ENCODE results near the gene AKR1C2.
"Not testable (repeated sequence)": the region's sequence is repeated elsewhere in the genome, so short reads cannot be mapped to it uniquely, and the experiment has no call there.

Gene AKR1C2

DNA sequence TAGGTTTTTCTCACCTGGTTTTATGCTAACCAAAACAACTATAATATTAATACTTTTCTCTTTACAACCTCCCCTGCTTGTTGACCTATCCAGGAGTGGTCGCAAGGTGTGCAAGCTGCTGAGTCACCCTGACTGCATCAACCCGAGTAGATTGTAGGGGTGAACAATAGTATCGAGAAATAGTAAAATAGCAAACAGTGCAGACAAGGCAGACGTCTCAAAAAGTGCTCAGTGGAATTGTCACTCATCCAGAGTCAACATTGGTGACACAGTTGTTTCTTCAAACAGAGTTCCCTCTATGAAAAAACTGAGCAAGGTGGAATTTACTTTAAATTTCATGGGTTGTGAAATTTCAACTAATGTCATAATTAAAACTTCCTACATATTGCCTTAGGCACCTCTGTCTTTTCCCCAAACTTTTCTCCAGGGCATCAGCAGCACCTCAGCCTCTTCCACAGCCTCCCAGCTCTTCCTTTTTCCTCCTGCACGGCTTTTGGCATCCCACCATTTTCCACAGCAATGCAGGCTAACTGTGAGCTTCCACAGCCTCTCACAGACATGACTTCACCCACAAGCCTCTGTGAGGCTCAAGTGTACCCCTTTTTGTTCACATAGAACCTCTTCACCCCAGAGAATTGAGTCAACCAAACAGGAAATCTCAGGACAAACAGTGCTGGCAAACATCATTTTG is 46.6 kb downstream of the AKR1C2 start:
- DNase-seq (ENCODE audit: low read depth in 2 of 2): not testable (repeated sequence)

DNA sequence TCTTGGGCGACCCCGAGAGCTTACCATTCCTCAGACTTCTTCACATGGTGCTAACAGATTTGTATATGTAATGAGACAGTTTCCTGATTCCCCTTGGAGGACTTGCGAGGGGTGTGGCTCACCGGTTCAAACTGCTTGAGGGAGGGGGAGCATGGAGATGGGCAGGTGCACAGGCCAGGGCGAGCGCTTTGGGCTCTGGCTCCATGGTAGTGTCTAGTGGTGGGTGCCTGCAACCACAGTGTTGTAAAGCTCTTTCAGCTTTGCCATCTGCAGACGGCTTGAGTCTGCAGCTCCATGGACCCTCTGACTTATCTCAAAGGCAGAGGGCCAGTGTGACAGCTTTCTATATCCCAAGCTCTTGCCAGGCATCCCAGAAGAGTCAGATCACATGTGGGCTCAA is 47.6 kb downstream of the AKR1C2 start:
- not testable (repeated sequence) for DNase-seq (ENCODE audit: low read depth in 2 of 2)

DNA sequence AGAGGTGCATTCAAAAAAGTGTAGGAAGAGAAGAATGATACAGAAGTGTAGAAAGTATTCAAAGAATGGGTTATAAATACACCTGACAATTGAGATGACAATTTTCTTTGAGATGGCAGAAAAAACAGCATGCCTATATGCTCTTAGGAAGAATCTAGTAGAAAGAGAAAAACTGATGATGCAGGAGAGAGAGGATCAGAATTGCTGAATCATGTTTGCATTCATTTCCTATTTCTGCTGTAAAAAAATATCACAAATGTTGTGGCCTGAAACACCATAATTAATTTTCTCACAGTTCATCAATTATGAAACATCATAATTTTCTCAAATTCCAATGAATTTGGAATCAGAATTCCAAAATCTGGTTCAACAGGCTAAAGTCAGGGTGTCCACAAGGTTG is 50.3 kb downstream of the AKR1C2 start:
- no peak for DNase-seq (ENCODE audit: low read depth in 2 of 2)

DNA sequence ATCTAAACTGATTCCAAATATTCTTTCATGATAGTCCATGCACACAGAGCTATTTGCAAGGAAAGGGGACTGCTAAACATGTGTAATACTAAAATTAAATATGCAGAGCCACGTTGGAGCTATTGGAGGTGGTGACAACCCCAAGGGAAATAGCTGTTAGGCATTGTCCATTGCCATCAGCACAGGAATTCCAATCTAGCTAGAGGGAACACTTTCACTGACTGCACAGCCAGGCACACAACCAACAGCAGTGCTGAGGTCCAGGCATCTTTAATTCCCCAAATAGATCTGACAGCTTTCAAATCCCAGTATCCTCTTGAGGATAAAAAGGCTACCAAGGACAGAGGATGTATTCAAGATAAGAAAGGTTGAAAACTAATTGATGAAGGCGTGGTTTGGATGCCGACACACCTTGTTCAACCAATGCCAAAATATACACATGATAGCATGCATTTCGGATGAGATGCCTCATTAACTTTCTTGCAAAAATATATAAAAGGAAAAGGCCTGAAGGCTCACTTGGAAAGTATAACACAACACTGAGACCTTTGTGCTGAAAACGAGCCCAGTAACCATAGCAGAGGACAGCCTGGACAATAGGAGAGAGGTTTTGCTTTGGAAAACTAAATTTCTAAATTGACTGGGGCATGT is 52.0 kb downstream of the AKR1C2 start:
- DNase-seq (ENCODE audit: low read depth in 2 of 2): not testable (repeated sequence)

DNA sequence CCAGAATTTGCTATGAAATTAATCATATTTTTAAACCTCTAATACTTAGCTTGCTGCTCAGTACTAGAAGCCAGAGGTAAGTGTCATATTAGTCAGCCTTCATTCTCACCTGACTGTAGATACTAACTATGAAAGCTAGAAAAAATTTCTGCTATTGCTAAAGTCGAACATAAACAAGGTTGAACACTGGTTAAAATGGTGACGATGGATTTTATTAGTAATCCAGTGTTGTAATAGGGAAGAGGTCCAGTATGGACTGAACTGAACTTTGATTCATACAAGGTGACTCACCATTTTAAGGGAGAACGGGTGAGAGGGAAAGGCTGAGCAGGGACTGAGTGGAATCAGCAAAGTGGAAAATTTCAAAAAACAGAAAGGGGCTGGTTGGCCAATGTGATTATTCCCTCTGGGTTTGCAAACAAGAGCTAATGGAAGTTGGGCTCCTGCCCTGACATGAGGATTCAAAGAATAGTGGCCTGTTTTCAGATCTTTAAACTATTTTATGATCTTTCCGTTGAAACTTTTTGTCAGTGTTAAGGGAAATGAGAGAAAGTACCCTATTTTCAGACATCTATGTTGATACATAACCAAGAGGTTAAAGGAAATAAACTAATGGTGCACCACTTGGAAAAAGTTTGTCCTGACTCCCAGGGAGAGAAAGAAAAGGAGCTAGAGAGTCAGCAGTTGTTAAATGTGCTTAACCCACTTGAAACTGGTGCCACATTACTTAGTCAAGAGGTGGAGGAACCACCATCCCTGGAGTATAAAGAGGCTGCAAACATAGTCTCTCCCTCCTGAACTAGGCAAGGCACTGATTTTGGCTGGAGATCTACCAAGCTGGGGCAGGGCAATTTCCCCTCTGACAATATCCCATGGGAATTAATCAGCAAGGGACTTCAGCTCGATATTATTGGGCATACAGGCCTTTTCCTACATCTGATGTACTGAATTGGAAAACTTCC is 55.7 kb downstream of the AKR1C2 start:
- DNase-seq (ENCODE audit: low read depth in 2 of 2): peak; percentile 73 to 74

DNA sequence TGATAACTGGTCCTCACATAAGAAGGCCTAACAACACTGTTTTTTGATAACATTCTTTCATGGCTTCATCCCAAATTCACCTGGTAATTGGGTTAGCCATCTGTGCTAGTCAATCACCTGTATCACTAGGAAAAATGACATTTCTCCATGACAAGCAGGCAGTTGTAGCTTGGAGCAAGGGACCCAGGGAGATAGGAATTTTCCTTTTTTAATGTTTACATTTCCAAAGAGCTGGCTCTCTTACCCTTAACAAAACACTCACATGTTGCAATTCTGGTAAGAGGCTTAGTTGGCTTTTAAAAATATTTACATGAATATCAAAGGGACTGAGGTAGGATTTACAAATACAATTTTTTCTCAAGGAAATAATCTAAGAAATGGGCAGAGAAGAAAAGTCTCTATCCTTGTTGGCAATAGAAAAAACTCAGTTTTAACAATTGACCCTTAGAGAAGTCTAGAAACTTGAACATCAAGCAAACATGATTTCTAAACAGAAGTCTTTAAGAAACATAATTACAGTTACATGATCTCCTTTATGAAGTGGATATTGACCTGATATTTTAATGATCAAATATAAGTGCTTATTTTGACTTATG is 56.5 kb downstream of the AKR1C2 start:
- DNase-seq (ENCODE audit: low read depth in 2 of 2): no peak

DNA sequence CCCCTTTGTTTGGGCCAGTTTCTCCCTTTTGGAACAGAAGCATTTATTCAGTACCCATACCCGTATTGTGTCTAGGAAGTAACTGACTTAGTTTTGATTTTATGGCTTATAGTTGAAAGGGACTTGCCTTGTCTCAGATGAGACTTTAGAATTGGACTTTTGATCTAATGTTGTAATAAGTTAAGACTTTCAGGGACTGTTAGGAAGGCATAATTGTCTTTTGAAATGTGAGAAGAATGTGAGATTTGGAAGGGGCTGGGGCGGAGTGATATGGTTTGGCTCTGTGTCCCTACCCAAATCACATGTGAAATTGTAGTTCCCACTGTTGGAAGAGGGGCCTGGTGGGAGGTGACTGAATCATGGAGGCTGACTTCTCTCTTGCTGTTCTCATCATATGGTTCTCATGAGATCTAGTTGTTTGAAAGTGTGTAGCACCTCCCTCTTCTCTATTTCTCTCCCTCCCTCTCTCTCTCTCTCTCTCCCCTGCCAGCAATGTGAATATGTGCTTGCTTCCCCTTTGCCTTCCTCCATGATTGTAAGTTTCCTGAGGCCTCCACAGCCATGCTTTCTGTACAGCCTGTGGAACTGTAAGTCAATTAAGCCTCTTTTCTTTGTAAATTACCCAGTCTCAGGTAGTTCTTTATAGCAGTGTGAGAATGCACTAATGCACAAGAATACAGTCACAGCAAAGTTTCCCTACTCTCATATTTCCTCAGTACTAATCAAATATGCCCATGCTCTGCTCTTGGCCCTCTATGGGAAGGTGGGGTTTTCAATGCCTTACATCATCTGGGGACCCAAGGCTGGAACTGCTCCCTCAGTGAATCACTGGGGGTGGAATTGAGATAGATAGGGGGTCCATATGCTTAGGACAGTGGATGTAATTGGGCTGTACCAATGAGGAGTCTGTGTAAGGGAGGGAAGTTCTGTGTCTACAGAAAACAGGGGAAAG is 57.6 kb downstream of the AKR1C2 start:
- DNase-seq (ENCODE audit: low read depth in 2 of 2): no peak

DNA sequence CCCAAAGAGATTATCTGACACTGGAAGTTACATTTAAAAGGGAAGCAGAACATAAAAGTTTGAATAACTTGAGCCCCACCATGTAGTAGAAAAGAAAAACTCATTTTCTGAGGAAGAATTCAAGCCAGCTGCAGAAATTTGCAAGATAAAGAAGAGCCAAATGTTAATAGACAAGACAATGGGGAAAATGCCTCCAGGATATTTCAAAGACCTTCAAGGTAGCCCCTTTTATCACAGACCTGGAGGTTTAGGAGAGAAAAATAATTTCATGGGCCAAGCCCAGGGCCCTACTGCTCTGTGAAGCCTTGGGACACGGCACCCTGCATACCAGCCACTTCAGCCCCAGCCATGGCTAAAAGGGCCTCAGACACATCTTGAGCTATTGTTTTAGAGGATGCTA is 58.8 kb downstream of the AKR1C2 start:
- DNase-seq (ENCODE audit: low read depth in 2 of 2): no peak

DNA sequence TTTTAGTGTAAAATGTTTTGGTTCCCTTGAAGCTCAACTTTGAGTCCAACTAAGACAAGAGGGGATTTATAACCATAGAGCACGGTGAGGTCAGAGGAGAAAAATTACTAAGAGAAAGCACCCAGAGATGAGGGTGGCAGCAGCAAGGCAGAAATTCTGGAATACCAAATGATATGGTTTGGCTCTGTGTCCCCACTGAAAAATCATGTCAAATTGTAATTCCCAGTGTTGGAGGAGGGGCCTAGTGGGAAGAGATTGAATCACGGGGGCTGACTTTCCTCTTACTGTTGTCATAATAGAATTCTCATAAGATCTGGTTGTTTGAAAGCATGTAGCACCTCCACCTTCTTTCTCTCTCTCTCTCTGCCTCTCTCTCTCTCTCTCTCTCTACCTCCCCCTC is 59.8 kb downstream of the AKR1C2 start:
- no peak for DNase-seq (ENCODE audit: low read depth in 2 of 2)

DNA sequence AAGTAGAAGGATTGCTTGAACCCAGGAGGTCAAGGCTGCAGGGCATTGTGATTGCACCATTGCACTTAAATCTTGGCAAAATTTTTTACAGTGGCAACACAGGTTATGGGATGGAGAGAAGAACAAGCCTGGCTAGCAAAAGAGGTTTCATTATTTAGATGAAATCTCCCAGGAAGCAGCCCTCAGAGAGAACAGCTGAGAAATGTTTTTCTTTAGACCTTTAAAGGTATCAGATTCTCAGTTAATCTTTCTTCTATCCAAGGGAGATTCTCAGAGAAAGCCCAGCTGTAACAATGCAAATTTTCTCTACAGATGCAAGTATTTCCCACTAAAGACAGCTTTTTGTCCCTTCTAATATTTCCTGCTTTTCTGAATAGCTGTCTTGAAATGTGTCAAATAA is 60.2 kb downstream of the AKR1C2 start:
- not testable (repeated sequence) for DNase-seq (ENCODE audit: low read depth in 2 of 2)

DNA sequence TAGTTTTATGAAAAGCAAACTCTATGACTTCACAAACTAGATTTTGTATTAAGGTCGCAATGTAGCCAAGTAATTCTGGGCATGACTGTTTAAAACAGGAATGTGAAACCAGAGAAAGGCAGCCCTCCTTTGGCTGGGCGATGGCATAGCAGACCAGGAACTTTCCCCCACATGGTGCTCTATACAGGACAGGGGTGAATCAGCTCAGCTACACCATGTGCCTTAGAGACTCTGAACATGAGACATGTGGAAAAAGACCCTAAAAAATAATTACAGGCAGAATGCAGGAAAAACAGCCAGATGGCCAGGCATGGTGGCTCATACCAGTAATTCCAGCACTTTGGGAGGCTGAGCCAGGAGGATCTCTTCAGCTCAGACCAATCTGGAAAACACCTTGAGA is 60.7 kb downstream of the AKR1C2 start:
- not testable (repeated sequence) for DNase-seq (ENCODE audit: low read depth in 2 of 2)

DNA sequence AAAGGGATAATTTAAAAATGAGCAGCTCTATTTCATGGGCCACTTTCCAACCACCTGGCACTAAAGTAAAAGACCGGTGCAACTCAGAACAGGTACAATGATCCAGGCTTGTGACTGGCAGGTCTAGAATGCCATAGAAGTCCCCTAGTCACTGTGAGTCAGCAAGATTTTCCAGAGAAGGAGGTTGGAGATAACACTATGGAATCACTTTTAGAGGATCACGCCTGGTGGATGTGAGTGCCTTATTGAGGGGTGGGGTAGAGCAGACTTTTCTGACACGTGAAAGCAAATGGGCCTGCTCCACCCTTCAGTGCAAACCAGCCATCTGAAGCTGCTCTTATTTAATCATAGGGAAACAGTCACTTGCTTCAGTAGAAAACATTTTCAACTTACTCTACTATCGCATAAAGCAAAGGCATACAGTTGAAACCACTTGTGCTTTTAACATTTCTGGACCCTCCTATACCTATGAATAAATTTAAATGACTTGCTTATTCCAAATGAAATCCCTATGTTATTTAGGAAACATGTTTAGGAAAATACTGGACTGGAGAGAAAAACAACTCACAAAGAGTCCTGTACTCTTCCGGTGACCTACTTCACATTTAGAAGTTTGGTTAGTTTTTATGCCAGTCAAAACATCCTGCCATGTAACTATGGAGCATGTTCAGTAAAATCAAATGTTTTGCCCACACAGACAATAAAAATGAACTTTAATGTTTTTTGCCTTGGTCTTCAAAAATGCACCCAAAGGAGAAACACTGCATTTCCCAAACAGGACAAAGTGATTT is 61.9 kb downstream of the AKR1C2 start:
- DNase-seq (ENCODE audit: low read depth in 2 of 2): no peak

DNA sequence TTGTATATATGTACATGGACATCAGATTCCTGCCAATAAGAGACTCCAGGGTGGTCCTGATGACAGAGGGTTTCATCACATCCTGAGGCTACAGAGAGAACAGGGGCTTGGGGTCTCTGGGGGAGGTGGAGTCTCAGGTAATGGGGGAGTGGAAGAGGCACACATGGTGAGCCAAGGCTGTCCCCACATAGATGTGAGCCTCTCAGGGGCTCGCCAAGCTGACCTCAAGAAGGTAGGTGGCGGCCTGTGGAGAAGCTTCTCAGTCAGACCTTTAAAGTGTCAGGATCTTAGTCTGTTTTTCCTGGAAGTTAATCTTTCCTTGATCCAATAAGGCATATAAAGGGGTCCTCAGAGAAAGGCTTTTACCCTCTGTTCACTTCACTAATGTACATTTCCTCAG is 62.7 kb downstream of the AKR1C2 start:
- not testable (repeated sequence) for DNase-seq (ENCODE audit: low read depth in 2 of 2)

DNA sequence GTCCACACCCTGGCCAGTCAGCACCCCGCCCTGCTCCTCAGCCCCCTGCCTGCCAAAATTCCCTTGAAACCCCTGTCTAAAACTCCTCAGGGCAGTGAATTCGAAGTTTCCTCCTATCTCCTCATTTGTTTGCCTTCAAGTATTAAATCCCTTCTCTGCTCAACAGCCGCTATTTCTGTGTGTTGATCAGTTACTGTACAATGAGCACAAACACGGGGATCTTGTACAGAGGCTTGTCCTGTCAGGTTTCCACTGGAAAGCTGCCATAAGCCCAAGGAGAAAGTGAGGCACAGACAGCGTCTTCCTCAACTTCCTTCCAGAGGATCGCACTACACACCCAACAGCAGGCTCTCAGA is 63.6 kb downstream of the AKR1C2 start:
- not testable (repeated sequence) for DNase-seq (ENCODE audit: low read depth in 2 of 2)

DNA sequence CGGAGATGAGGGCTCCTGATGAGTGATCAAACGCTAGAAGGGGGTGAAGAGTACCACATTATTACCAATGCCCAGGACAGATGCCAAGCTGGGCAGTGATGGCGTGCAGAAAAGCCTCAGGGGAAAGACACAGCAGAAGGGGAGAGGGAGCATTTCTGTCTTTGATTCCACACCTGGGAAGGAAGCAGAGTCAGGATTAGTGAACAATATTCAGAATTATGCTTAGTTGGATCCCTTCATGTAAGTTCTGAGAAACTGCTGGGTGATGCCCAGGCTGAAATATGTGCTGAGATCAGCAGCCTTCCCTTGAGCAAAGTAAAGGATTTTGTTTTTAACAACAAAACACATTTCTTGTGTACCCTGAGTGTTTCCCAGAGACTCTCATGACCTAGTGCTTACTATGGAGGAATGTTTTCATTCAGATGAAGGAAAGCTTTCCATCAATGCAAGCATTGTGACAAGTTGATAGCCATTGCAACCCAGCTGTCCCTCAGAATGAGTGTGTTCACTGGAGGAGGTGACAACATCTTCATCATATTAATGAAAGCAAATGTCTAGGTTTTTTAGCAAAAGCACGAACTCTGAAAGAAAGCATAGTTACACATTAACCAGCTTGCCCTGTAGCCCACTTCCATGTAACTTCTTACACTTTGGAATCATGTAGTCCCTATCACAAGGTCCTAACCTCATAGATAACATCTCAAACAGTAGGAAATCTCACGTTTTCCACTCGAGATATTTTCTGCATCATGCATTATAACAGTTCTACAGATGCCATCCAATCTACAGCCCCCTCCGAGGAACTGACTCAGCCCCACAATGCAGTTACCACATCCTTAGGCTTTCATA is 64.2 kb downstream of the AKR1C2 start:
- no peak for DNase-seq (ENCODE audit: low read depth in 2 of 2)

Data from fibroblast of skin of left quadriceps (primary cell).